ENCODE results near the gene HS3ST3A1.

DNA sequence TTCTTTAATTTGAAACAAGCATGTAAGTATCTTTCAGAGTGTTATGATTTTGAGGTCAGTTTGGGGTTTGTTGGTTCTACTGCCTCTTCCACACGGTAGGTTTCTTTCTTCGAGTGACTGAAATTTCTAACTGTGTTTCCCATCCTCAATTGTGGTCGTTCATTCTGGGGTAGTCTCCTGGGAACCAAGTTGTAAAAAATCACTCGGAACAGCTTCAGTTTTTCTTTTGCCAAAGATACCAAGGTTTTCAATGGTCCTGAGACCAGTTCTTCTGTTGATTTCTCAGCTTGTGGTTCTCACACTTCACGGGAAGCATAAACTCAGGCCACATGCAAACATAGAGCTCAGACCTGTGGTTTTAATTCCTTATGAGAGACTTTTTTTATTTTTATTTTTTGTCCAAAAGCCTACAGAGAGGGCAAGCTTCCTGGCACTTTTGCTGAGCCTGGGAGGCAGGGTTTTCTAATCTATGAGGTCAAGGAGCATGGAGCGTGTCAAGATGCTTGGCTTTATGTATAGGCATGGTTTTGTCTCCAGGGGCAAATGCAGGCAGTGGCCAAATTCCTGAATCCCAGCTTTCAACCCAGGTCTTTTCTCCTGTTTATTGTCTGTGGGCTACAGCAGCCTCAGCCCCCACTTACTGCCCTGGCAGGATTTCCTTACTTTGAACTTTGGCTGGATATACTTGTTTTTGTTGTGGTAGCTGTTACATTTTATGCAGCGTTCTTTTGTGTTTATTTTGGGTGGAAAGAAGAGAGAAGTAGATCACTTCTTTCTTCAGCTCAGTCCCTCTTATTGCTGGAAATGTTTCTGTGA, 32.9 kb downstream of the HS3ST3A1 start:
- no peak for TF ChIP-seq CTCF (IDR thresholded peaks at IDR 0.05)
- TF ChIP-seq EP300 (IDR thresholded peaks at IDR 0.05) = no peak
- TF ChIP-seq POLR2A (IDR thresholded peaks at IDR 0.05) = no peak
